Activated naive CD4-positive, alpha-beta T cell treated with anti-CD3 and anti-CD28 coated beads, Interleukin-2, amount 50 U/mL, for 72 hours (primary cell): ENCODE results near the gene FTL. TPM values are rescaled to one million over a fixed set of nuclear protein-coding genes. Genes with fewer than 3 reads are reported as not detected.

Experiments used
- total RNA-seq, 2 donors: library from RNA; stranded (reverse); gene quantifications; one replicate each; pipeline ENCODE4 v1.2.3, GENCODE V29; 2022

Gene FTL
- total RNA-seq, 2 donors from 2014 or later = 1,148 to 2,898 TPM

Other genes starting within 250 kb of the FTL start
- 1 to 10 TPM; 1.1 to 1.4 TPM for gene MAMSTR, start 245.6 kb upstream of the FTL start, total RNA-seq
- under 1 TPM; 0.19 to 0.66 TPM for gene RASIP1, start 224.7 kb upstream of the FTL start, total RNA-seq
- not detected for gene IZUMO1, start 218.4 kb upstream of the FTL start, total RNA-seq
- gene FUT1, start 212.7 kb upstream of the FTL start, total RNA-seq = under 1 TPM in 1 of 2 donors, not detected in 1; 0.41 TPM
- not detected for gene FGF21, start 209.8 kb upstream of the FTL start, total RNA-seq
- gene BCAT2, start 154.3 kb upstream of the FTL start, total RNA-seq = 10 to 100 TPM; 33.9 to 72.1 TPM
- 1 to 10 TPM; 1.3 to 1.7 TPM for gene HSD17B14, start 128.8 kb upstream of the FTL start, total RNA-seq
- gene PLEKHA4, start 96.7 kb upstream of the FTL start, total RNA-seq = 10 to 100 TPM in 1 of 2 donors, 1 to 10 TPM in 1; 9.1 to 20.3 TPM
- 100 to 1,000 TPM in 1 of 2 donors, 10 to 100 TPM in 1; 93.1 to 133 TPM for gene PPP1R15A, start 92.9 kb upstream of the FTL start, total RNA-seq
- gene TULP2, start 66.6 kb upstream of the FTL start, total RNA-seq = 1 to 10 TPM in 1 of 2 donors, under 1 TPM in 1; 0.52 to 1.1 TPM
- gene NUCB1, start 65.0 kb upstream of the FTL start, total RNA-seq = 100 to 1,000 TPM; 191 to 254 TPM
- 1 to 10 TPM; 2.2 to 7.4 TPM for gene DHDH, start 31.6 kb upstream of the FTL start, total RNA-seq
- gene BAX, start 10.4 kb upstream of the FTL start, total RNA-seq = 100 to 1,000 TPM; 191 to 711 TPM
- 100 to 1,000 TPM in 1 of 2 donors, 10 to 100 TPM in 1; 44.8 to 104 TPM for gene GYS1, start 28.0 kb downstream of the FTL start, total RNA-seq
- 100 to 1,000 TPM; 135 to 160 TPM for gene RUVBL2, start 28.6 kb downstream of the FTL start, total RNA-seq
- not detected for gene LHB, start 51.8 kb downstream of the FTL start, total RNA-seq
- not detected for gene CGB3, start 59.0 kb downstream of the FTL start, total RNA-seq
- gene CGB2, start 66.6 kb downstream of the FTL start, total RNA-seq = not detected
- not detected for gene CGB1, start 71.6 kb downstream of the FTL start, total RNA-seq
- not detected for gene CGB5, start 78.5 kb downstream of the FTL start, total RNA-seq
- gene CGB8, start 83.8 kb downstream of the FTL start, total RNA-seq = not detected
- not detected for gene CGB7, start 92.4 kb downstream of the FTL start, total RNA-seq
- gene NTF4, start 99.5 kb downstream of the FTL start, total RNA-seq = not detected
- not detected for gene KCNA7, start 107.4 kb downstream of the FTL start, total RNA-seq
- 100 to 1,000 TPM; 127 to 233 TPM for gene SNRNP70, start 120.1 kb downstream of the FTL start, total RNA-seq
- 10 to 100 TPM in 1 of 2 donors, 1 to 10 TPM in 1; 1.9 to 12.4 TPM for gene LIN7B, start 149.1 kb downstream of the FTL start, total RNA-seq
- gene C19orf73, start 153.8 kb downstream of the FTL start, total RNA-seq = 1 to 10 TPM; 1.1 TPM
- 10 to 100 TPM; 10.3 to 11.3 TPM for gene PPFIA3, start 154.2 kb downstream of the FTL start, total RNA-seq
- not detected for gene HRC, start 190.1 kb downstream of the FTL start, total RNA-seq
- gene TRPM4, start 192.5 kb downstream of the FTL start, total RNA-seq = under 1 TPM; 0.23 to 0.58 TPM